GM12801 (cell line): Measurements from ENCODE around the gene POPDC3.

Source experiments
- CTCF ChIP-seq: IDR thresholded peaks from one replicate; pipeline ENCODE4 v1.5.1; 2011; ENCODE audit warnings: control low read depth; ENCODE audit not compliant: insufficient read length; ENCODE audit errors: extremely low read depth

The POPDC3 gene

GRCh38 chr6:105204331-105204730 lies 24.5 kb upstream of the POPDC3 start:
- TF ChIP-seq CTCF, result no peak

GRCh38 chr6:105202486-105202885 lies 22.7 kb upstream of the POPDC3 start:
- TF ChIP-seq CTCF, result no peak

DNA sequence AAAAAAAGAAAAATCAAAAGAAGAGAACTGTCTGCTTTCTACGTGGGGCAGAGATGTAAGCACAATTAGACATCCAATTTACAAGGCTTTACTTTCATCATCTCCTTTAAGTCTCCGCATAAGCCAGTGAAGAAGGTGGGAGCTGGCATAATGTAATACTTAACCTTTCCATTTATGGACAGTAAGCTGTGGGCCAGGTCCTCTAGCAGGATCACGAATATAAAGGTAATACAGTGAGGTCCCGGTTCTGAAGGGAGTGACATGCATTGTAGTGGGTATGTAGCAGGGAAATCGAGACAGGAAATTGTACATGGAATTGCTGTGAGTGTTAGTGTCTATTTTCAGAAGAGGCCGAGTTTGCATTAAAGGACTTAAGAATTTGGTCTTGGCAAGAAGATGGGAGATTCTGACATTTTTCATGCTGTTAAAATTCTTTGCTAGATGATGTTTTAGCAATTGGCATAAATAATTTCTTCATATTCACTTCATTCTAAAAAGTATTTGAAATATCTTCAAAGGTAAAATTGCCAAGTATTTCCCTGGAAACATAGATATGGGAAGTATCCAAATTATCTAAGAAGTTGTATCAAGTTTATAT lies 20.4 kb upstream of the POPDC3 start:
- TF ChIP-seq CTCF, result no peak

DNA sequence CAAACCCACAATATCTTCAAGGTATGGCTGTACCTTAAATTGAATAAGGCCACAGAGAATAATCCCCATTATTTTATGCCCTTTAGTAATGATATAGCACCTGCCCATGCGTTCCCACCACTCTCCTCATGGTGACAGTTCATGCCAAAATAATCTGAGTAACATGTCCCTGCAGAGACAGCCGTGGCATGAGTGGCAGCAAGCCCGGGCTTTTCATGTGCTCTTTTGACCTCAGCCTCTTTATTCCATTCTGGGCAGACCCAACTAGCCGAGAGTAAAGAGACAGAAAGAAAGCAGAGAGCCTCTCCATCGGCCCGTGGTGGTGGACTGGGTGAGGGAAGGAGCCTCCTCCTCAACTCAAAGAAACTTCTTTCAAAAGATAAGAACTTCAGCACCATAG lies 19.9 kb upstream of the POPDC3 start:
- TF ChIP-seq CTCF, result no peak

- TF ChIP-seq CTCF, result no peak
These were observed 16.3 kb upstream of the POPDC3 start for GRCh38 chr6:105196076-105196475.

DNA sequence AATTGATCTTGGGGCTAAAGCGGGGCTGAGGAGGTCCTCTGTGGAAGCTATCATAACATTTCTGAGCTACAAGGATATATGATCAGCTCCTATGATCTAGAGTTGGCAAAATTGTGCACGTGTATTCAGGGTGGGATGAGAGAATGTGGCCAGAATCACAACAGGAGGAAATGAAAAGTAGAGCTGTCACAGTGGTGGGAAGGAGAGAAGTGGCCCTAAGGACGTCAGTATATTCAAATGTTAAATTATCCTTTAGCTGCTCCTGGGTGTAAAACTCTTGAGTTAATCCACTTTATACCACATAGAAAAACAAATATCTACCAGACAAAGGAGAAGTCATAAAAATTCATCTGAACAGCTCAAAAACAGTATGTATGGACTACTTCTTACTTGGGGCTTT lies 14.8 kb upstream of the POPDC3 start:
- TF ChIP-seq CTCF, result no peak

DNA sequence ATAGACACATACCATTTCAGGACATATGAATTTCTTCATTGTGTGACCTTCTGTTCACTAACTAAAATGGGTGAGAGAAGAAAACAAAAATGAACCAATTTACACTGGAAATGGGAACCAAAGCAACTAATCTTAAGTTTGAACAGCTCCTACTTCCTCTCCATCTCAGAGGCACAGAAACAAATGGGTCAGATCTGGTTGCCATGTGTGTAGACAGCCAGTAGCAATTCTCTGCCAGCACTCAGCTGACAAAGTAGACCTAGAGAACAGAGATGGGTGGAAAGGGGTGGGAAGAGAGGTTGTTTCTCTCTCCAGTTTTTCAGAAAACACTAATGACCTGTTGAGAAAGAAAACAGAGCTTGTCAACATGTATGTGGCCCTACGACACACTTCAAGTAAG lies 14.3 kb upstream of the POPDC3 start:
- no peak for TF ChIP-seq CTCF
